Suppressor macrophage (primary cell): ENCODE results near the gene HRK.

Experiments used
- DNase-seq, 4 experiments: peaks; one replicate each; pipeline ENCODE4 v3.0.0-alpha.2; 2020 to 2022

Gene HRK

GRCh38 chr12:116897476-116897875 lies 16.2 kb upstream of the HRK start:
- DNase-seq: no peak

GRCh38 chr12:116896411-116896924 lies 15.2 kb upstream of the HRK start:
- DNase-seq: no peak

- DNase-seq: no peak
These were observed 13.7 kb upstream of the HRK start for GRCh38 chr12:116894913-116895312.

- DNase-seq: no peak
These were observed 11.3 kb upstream of the HRK start for GRCh38 chr12:116892349-116893140.

GRCh38 chr12:116891019-116891418 lies 9.8 kb upstream of the HRK start:
- no peak for DNase-seq

- DNase-seq: no peak
These were observed 9.1 kb upstream of the HRK start for GRCh38 chr12:116890330-116890729.

- DNase-seq: no peak
These were observed 6.7 kb upstream of the HRK start for GRCh38 chr12:116887897-116888296.

- no peak for DNase-seq
These were observed 6.0 kb upstream of the HRK start for GRCh38 chr12:116887244-116887643.

GRCh38 chr12:116885491-116885890 lies 4.2 kb upstream of the HRK start:
- peak; percentile 64 to 92 (median 76) for DNase-seq

GRCh38 chr12:116884871-116885270 lies 3.6 kb upstream of the HRK start:
- DNase-seq: peak in 3 of 4 experiments; percentile 9 to 43 (median 28)

- peak in 1 of 4 experiments; percentile 12 for DNase-seq
These were observed 1.5 kb upstream of the HRK start for GRCh38 chr12:116882742-116883141.

- no peak for DNase-seq
These were observed 751 bp upstream of the HRK start for GRCh38 chr12:116881877-116882507.

GRCh38 chr12:116880817-116881324 lies 370 bp downstream of the HRK start:
- DNase-seq: peak in 3 of 4 experiments; percentile 24 to 68 (median 54)

- peak in 1 of 4 experiments; percentile 3 for DNase-seq
These were observed 926 bp downstream of the HRK start for GRCh38 chr12:116880213-116880816.

- DNase-seq: peak in 2 of 4 experiments; percentile 27 to 48
These were observed 1.6 kb downstream of the HRK start for GRCh38 chr12:116879509-116880212.

- peak; percentile 22 to 62 (median 47) for DNase-seq
These were observed 2.4 kb downstream of the HRK start for GRCh38 chr12:116878567-116879508.

GRCh38 chr12:116876151-116876869 lies 4.9 kb downstream of the HRK start:
- no peak for DNase-seq

- DNase-seq: no peak
These were observed 6.8 kb downstream of the HRK start for GRCh38 chr12:116874324-116874995.

- no peak for DNase-seq
These were observed 10.9 kb downstream of the HRK start for GRCh38 chr12:116870306-116870705.

GRCh38 chr12:116867523-116867922 lies 13.7 kb downstream of the HRK start:
- peak in 2 of 4 experiments; percentile 22 to 37 for DNase-seq
